ENCODE measurements around the gene DPP9.

DNA sequence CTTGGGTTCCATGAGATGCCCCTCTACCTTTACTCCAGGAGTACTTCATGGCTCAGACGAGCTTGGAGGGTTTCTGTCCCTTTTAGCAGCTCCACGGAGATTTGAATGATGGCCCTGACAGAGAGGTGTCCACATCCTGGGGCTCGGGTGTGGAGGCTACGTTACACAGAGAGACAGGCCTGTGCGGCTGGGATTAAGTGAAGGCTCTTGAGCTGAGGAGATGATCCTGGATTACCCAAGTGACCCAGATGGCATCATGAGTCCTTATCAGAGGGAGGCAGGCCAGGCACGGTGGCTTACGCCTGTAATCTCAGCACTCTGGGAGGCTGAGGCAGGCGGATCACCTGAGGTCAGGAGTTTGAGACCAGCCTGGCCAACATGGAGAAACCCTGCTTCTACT lies 12.4 kb downstream of the DPP9 start:
- TF ChIP-seq POLR2A (IDR thresholded peaks at IDR 0.05; ENCODE audit: low read depth, low read length) = no peak
- no peak for TF ChIP-seq POLR2AphosphoS5 (IDR thresholded peaks at IDR 0.05; ENCODE audit: low read depth, low read length)
- no peak for TF ChIP-seq SPI1 (IDR thresholded peaks at IDR 0.05; ENCODE audit: low read depth, low read length)

All from GM12891 (cell line).